A673 (cell line): ENCODE results near the gene AFG1L. TPM values are rescaled to one million over a fixed set of nuclear protein-coding genes. Genes with fewer than 3 reads are reported as not detected.

ENCODE experiments used
- BruUV-seq: library from RNA; stranded (reverse); fragments of 400-500 nt; replicated peaks from 2 replicates; lab custom pipeline; 2021; lab: Mats Ljungman, UMichigan
- CTCF ChIA-PET: fragments of 300-600 bp; sonication (Branson Sonifier 250); formaldehyde crosslinking; loops from one replicate; lab custom pipeline; 2022; ENCODE audit warnings: antibody characterized with exemption; lab: Charles Lee
- POLR2A ChIA-PET: fragments of 300-600 bp; sonication (Branson Sonifier 250); formaldehyde crosslinking; loops from one replicate; lab custom pipeline; 2022; ENCODE audit warnings: antibody characterized with exemption; ENCODE audit not compliant: low non-redundant PET; lab: Charles Lee
- DNase-seq: peaks from one replicate; pipeline ENCODE4 v3.0.0-alpha.2; 2015; ENCODE audit warnings: low spot score
- H3K27ac ChIP-seq: fragments of 200-600 bp; sonication (generic); 2 replicates; pipeline ENCODE4 v1.5.1; 2016; ENCODE audit warnings: mixed run types, low read depth, mild to moderate bottlenecking, mixed read lengths, antibody characterized with exemption, low read length; ENCODE audit not compliant: poor library complexity, severe bottlenecking
- H3K27me3 ChIP-seq: fragments of 200-600 bp; sonication (generic); replicated peaks from 2 replicates; pipeline ENCODE4 v1.6.1; 2017; ENCODE audit warnings: mixed run types, low read depth, mild to moderate bottlenecking, mixed read lengths, antibody characterized with exemption, low read length; ENCODE audit not compliant: insufficient read depth, poor library complexity
- H3K36me3 ChIP-seq: fragments of 200-600 bp; sonication (generic); 2 replicates; pipeline ENCODE4 v1.6.1; 2016; ENCODE audit warnings: mixed run types, mild to moderate bottlenecking, mixed read lengths, antibody characterized with exemption, low read length; ENCODE audit not compliant: insufficient read depth, poor library complexity, severe bottlenecking
- H3K4me1 ChIP-seq: fragments of 200-600 bp; sonication (generic); 2 replicates; pipeline ENCODE4 v1.6.1; 2017; ENCODE audit warnings: mixed run types, mild to moderate bottlenecking, mixed read lengths, antibody characterized with exemption, low read length; ENCODE audit not compliant: insufficient read depth, poor library complexity, severe bottlenecking
- H3K4me3 ChIP-seq: fragments of 200-600 bp; sonication (generic); 2 replicates; pipeline ENCODE4 v1.5.1; 2016; ENCODE audit warnings: low read depth, mixed run types, mild to moderate bottlenecking, mixed read lengths, low read length; ENCODE audit not compliant: poor library complexity, severe bottlenecking
- H3K9me3 ChIP-seq: fragments of 200-600 bp; sonication (generic); 2 replicates; pipeline ENCODE4 v1.6.1; 2016; ENCODE audit warnings: mixed run types, low read depth, mild to moderate bottlenecking, mixed read lengths, antibody characterized with exemption, low read length; ENCODE audit not compliant: poor library complexity, severe bottlenecking
- CTCF ChIP-seq: fragments of 300-800, 200-600 bp; sonication (generic); conservative IDR thresholded peaks from 2 replicates; pipeline ENCODE4 v1.5.1; 2017; ENCODE audit warnings: low read depth, mild to moderate bottlenecking, antibody characterized with exemption, low read length, moderate library complexity, mixed read lengths
- EZH2 ChIP-seq: fragments of 200-600 bp; sonication (generic); IDR thresholded peaks from 2 replicates; pipeline ENCODE4 v1.6.1; 2017; ENCODE audit warnings: borderline replicate concordance, low read depth, mild to moderate bottlenecking, mixed read lengths, antibody characterized with exemption, low read length; ENCODE audit not compliant: poor library complexity, severe bottlenecking
- intact Hi-C: fragments of 100-400 bp; cut with micrococcal nuclease; formaldehyde crosslinking; loops from one replicate; pipeline ENCODE4 v1.10.0; 2022; ENCODE audit not compliant: unreplicated experiment
- total RNA-seq: library from RNA; stranded (reverse); gene quantifications from 2 replicates; pipeline ENCODE4 v1.2.3, GENCODE V29; 2021

Gene AFG1L
- total RNA-seq, 1 experiment from 2014 or later = 7.5 TPM

DNA sequence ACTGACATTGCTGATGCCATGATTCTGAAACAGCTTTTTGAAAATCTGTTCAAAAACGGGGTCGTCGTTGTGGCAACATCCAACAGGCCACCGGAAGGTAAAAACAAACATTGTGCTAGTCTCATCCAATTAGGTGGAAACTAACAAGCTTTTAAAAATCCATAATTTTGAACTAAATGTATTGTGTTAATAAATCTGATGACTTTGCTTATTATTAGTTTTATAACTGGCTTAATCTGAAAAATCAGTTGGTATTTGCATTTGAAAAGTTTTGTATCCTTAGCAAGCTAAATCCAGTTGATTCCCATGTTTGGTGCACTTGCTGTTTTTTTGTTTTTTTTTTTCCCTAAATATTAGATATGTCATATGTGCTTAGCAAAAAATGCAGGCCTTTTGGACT, 71.4 kb downstream of the AFG1L start:
- CTCF ChIA-PET = no interaction called here
- intact Hi-C loops = no loop called here

DNA sequence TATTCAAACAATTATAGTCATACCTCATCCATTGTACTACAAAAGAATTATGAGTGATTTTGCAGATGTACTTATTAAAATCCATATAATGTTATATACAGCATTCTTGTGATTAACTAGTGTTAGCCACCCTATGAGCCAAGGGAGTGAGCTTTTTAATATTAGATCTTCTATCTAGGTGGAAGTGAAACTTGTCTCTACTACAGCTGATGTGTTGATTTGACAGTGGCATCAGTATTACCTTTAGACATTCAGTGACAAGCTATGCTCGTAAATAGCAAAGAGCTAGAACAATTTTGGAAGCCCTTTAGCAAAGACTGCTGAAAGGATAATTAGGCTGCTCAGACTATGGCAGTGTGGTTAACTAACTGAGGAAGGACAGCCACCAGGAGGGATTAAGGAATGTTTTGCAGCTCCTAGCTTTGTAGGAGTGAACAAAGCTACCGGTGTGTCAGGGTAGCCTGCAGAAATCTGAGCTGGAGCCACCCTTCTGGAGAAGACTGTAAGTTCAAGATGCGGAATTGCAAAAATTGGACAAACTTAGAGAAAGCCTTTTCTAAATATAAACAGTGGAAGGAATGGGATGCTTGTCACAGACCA, 73.7 kb downstream of the AFG1L start:
- no peaks in the 10 kb centered on the region for H3K4me1 ChIP-seq
- ChIA-PET POLR2A (no interaction called here), CTCF (no interaction called here)
- H3K36me3 ChIP-seq = no peaks in the 10 kb centered on the region
- TF ChIP-seq EZH2 (no peak), CTCF (no peak)
- BruUV-seq = no TSS peak
- no peaks in the 10 kb centered on the region for H3K9me3 ChIP-seq
- no peak for DNase-seq
- intact Hi-C loops = no loop called here
- no peak overlapping the region for H3K27ac ChIP-seq
- H3K4me3 ChIP-seq = no peak overlapping the region
- no peaks in the 10 kb centered on the region for H3K27me3 ChIP-seq

More for the DNA sequence above, 71.4 kb downstream of the AFG1L start:
- Histone ChIP-seq H3K4me1 (no peaks in the 10 kb centered on the region), H3K36me3 (no peaks in the 10 kb centered on the region), H3K4me3 (no peak overlapping the region), H3K27ac (no peak overlapping the region), H3K27me3 (no peaks in the 10 kb centered on the region), H3K9me3 (no peaks in the 10 kb centered on the region)
- no TSS peak for BruUV-seq
- TF ChIP-seq CTCF = no peak
- no peak for TF ChIP-seq EZH2
- POLR2A ChIA-PET = no interaction called here
- no peak for DNase-seq

- TF ChIP-seq CTCF = no peak
- TF ChIP-seq EZH2 = no peak
- intact Hi-C loops = no loop called here
- DNase-seq = peak; percentile 52
These were observed 86.0 kb downstream of the AFG1L start for GRCh38 chr6:108380876-108381275.

More at GRCh38 chr6:108380876-108381275, 86.0 kb downstream of the AFG1L start:
- no peaks in the 10 kb centered on the region for H3K36me3 ChIP-seq
- H3K27ac ChIP-seq = no peak overlapping the region
- CTCF ChIA-PET = no interaction called here
- BruUV-seq = no TSS peak
- no peaks in the 10 kb centered on the region for H3K27me3 ChIP-seq
- no peak overlapping the region for H3K4me3 ChIP-seq
- no peaks in the 10 kb centered on the region for H3K9me3 ChIP-seq
- POLR2A ChIA-PET = no interaction called here
- peaks cover 9% of the 10 kb centered on the region for H3K4me1 ChIP-seq
